Transverse colon (tissue), 4 donors: Measurements from ENCODE around the gene ILDR1. TPM values are rescaled to one million over a fixed set of nuclear protein-coding genes. Genes with fewer than 3 reads are reported as not detected.

ENCODE experiments used
- DNase-seq: peaks from one replicate; pipeline ENCODE4 v3.0.0-alpha.2; 2019
- H3K27ac ChIP-seq, 4 donors: fragments of 200-600 bp; sonication (generic); 2 replicates each; pipeline ENCODE4 v1.5.1; 2016 to 2018; ENCODE audit warnings: inconsistent platforms in 4 of 4
- H3K27me3 ChIP-seq: fragments of 200-600 bp; sonication (generic); 2 replicates; pipeline ENCODE4 v1.5.1; 2017; ENCODE audit warnings: inconsistent platforms
- H3K36me3 ChIP-seq, 4 donors: fragments of 200-600 bp; sonication (generic); 2 replicates each; pipeline ENCODE4 v1.5.1; 2017 to 2019; ENCODE audit warnings: inconsistent platforms in 4 of 4
- H3K4me1 ChIP-seq, 4 donors: fragments of 200-600 bp; sonication (generic); 2 replicates each; pipeline ENCODE4 v1.5.1; 2017 to 2020; ENCODE audit warnings: inconsistent platforms in 4 of 4
- H3K4me3 ChIP-seq, 4 donors: fragments of 200-600 bp; sonication (generic); 1 replicate in 1 of 4; 2 replicates in 3 of 4; pipeline versions ENCODE4 v1.5.1 to v1.6.1; 2017 to 2019; ENCODE audit warnings: inconsistent platforms in 4 of 4
- H3K9me3 ChIP-seq, 2 donors: fragments of 200-600 bp; sonication (generic); 2 replicates each; pipeline ENCODE4 v1.5.1; 2017 to 2019; ENCODE audit warnings: inconsistent platforms in 2 of 2
- CTCF ChIP-seq, 5 experiments: fragments of 200-600 bp in 3 of 5; fragments of 450-650 bp in 2 of 5; sonication (generic) in 3 of 5; IDR thresholded peaks; 1 replicate in 2 of 5; 2 replicates in 3 of 5; pipeline ENCODE4 v1.5.1; 2016 to 2017; ENCODE audit warnings: antibody characterized with exemption in 5 of 5, inconsistent platforms in 3 of 5, mild to moderate bottlenecking in 2 of 5, moderate library complexity in 1 of 5
- EP300 ChIP-seq: sonication (generic); formaldehyde crosslinking; IDR thresholded peaks from one replicate; pipeline ENCODE4 v1.6.1; 2017; ENCODE audit warnings: antibody characterized with exemption, low read depth
- POLR2A ChIP-seq: fragments of 450-650 bp; IDR thresholded peaks from one replicate; pipeline ENCODE4 v1.6.1; 2016; ENCODE audit warnings: antibody characterized with exemption, mild to moderate bottlenecking, moderate library complexity
- POLR2AphosphoS5 ChIP-seq, 3 donors: sonication (generic); formaldehyde crosslinking; IDR thresholded peaks; one replicate each; pipeline ENCODE4 v1.6.1; 2016; ENCODE audit warnings: antibody characterized with exemption in 3 of 3
- WGBS, 2 donors: methylation state at CpG; one replicate each; pipeline ENCODE4 v1.1.5; 2018; ENCODE audit warnings: low coverage in 1 of 2; 5-methylcytosine and 5-hydroxymethylcytosine counted together
- in situ Hi-C, 4 donors: fragments of 200-750 bp; cut with MboI; loops; one replicate each; pipeline versions ENCODE4 v1.15.0 to v1.15.1; 2017; ENCODE audit warnings: low sequenced_read_pairs in 3 of 4, low pct_ligation_motif_present in 1 of 4, low pct_unique_long_range_greater_than_20kb in 1 of 4
- intact Hi-C: fragments of 100-400 bp; cut with DNase I; formaldehyde crosslinking; loops from one replicate; pipeline ENCODE4 v1.15.1; 2023; ENCODE audit warnings: low total_unique reads
- total RNA-seq, 4 donors: library from RNA; depleted of rRNA; stranded (reverse); fragments of >200 nt; gene quantifications; one replicate each; pipeline ENCODE4 v1.1.0, GENCODE V29; 2016

The ILDR1 gene
- total RNA-seq, 4 donors from 2014 or later, result 13.8 to 27.7 (median 21.5) TPM

GRCh38 chr3:121948641-121949040 lies 73.4 kb downstream of the ILDR1 start:
- in situ Hi-C loops, result no loop called here

GRCh38 chr3:121943431-121943830 lies 78.6 kb downstream of the ILDR1 start:
- TF ChIP-seq POLR2AphosphoS5 (IDR thresholded peaks at IDR 0.05) (no peak), CTCF (IDR thresholded peaks at IDR 0.05) (no peak), EP300 (no peak), POLR2A (no peak)
- no peak for DNase-seq
- Histone ChIP-seq H3K36me3 (no peaks in the 10 kb centered on the region), H3K9me3 (no peaks in the 10 kb centered on the region), H3K27ac (peak overlapping the region in 1 of 4 donors; percentile 49), H3K4me1 (peaks cover 0 to 15% (median 7%) of the 10 kb centered on the region in 4 donors), H3K4me3 (no peak overlapping the region), H3K27me3 (no peaks in the 10 kb centered on the region)
- intact Hi-C loops (no loop called here), in situ Hi-C loops (no loop called here)

More at GRCh38 chr3:121948641-121949040, 73.4 kb downstream of the ILDR1 start:
- TF ChIP-seq EP300 (no peak), POLR2AphosphoS5 (IDR thresholded peaks at IDR 0.05) (no peak), CTCF (IDR thresholded peaks at IDR 0.05) (no peak), POLR2A (no peak)
- WGBS, 2 donors, result 96% methylated on average over 1 of the region's 1 CpG; no CpG with 5 or more reads in 1 of the 2 donors
- Histone ChIP-seq H3K9me3 (peaks cover 9 to 14% of the 10 kb centered on the region in 2 donors), H3K4me1 (peaks cover 0 to 8% (median 4%) of the 10 kb centered on the region in 4 donors), H3K27me3 (no peaks in the 10 kb centered on the region), H3K36me3 (no peaks in the 10 kb centered on the region), H3K27ac (no peak overlapping the region), H3K4me3 (no peak overlapping the region)
- intact Hi-C loops, result no loop called here
- DNase-seq, result no peak

- TF ChIP-seq POLR2AphosphoS5 (IDR thresholded peaks at IDR 0.05) (no peak), CTCF (IDR thresholded peaks at IDR 0.05) (no peak), EP300 (no peak), POLR2A (no peak)
- H3K9me3 ChIP-seq, result no peaks in the 10 kb centered on the region
- no peaks in the 10 kb centered on the region for H3K36me3 ChIP-seq
- WGBS, 2 donors, result 46 to 51% methylated on average over 4 of the region's 4 CpGs
- in situ Hi-C loops, result no loop called here
- H3K27ac ChIP-seq, result peak overlapping the region in 3 of 4 donors; percentile 24 to 49 (median 43)
- H3K27me3 ChIP-seq, result no peaks in the 10 kb centered on the region
- H3K4me3 ChIP-seq, result no peak overlapping the region
- DNase-seq, result peak; percentile 57
- intact Hi-C loops, result no loop called here
- peaks cover 0 to 15% (median 7%) of the 10 kb centered on the region in 4 donors for H3K4me1 ChIP-seq
These were observed 79.8 kb downstream of the ILDR1 start for GRCh38 chr3:121942116-121942786.

GRCh38 chr3:121941592-121941991 lies 80.5 kb downstream of the ILDR1 start:
- no peak for DNase-seq
- in situ Hi-C loops, result no loop called here
- Histone ChIP-seq H3K27me3 (no peaks in the 10 kb centered on the region), H3K27ac (no peak overlapping the region), H3K4me1 (peaks cover 0 to 15% (median 7%) of the 10 kb centered on the region in 4 donors), H3K4me3 (no peak overlapping the region), H3K36me3 (no peaks in the 10 kb centered on the region), H3K9me3 (no peaks in the 10 kb centered on the region)
- intact Hi-C loops, result no loop called here
- WGBS, 2 donors, result 60 to 69% methylated on average over 1 of the region's 1 CpG
- TF ChIP-seq CTCF (IDR thresholded peaks at IDR 0.05) (no peak), POLR2AphosphoS5 (IDR thresholded peaks at IDR 0.05) (no peak), POLR2A (no peak), EP300 (no peak)
